ENCODE results near the gene RAPGEF4.

The RAPGEF4 gene

GRCh38 chr2:172896661-172897081, 161.0 kb downstream of the RAPGEF4 start:
- TF ChIP-seq CTCF (IDR thresholded peaks at IDR 0.05; ENCODE audit: insufficient read depth, low read length, missing control alignments): no peak
- no peak overlapping the region for H3K4me3 ChIP-seq (ENCODE audit: low read depth, low read length)
- DNase-seq (ENCODE audit: low read depth, low spot score): no peak
- ChIA-PET CTCF (interaction anchor here (2.5 to 2.6 kb wide), 2 partner anchors 31 to 35 kb away, joined by 10 to 17 read pairs; no protein-coding TSS in a partner anchor), POLR2A (no interaction called here)

- H3K4me3 ChIP-seq (ENCODE audit: low read depth, low read length): no peak overlapping the region
- TF ChIP-seq CTCF (IDR thresholded peaks at IDR 0.05; ENCODE audit: insufficient read depth, low read length, missing control alignments): no peak
- POLR2A ChIA-PET: no interaction called here
- DNase-seq (ENCODE audit: low read depth, low spot score): no peak
- CTCF ChIA-PET: interaction anchor here (0.7 to 1.3 kb wide), 2 partner anchors 29 to 94 kb away, joined by 3 read pairs; no protein-coding TSS in a partner anchor
Measured at GRCh38 chr2:172900871-172901270, 165.2 kb downstream of the RAPGEF4 start.

- ChIA-PET CTCF (interaction anchor here (1.0 to 3.4 kb wide), 4 partner anchors 19 to 70 kb away, joined by 3 to 17 read pairs (median 3); no protein-coding TSS in a partner anchor), POLR2A (no interaction called here)
- H3K4me3 ChIP-seq (ENCODE audit: low read depth, low read length): no peak overlapping the region
- DNase-seq (ENCODE audit: low read depth, low spot score): no peak
- TF ChIP-seq CTCF (IDR thresholded peaks at IDR 0.05; ENCODE audit: insufficient read depth, low read length, missing control alignments): no peak
Measured at GRCh38 chr2:172901913-172902312, 166.3 kb downstream of the RAPGEF4 start.

- H3K4me3 ChIP-seq (ENCODE audit: low read depth, low read length): no peak overlapping the region
- DNase-seq (ENCODE audit: low read depth, low spot score): no peak
- ChIA-PET CTCF (interaction anchor here (1.4 to 3.4 kb wide), 2 partner anchors 28 to 75 kb away, joined by 4 to 17 read pairs; no protein-coding TSS in a partner anchor), POLR2A (no interaction called here)
- TF ChIP-seq CTCF (IDR thresholded peaks at IDR 0.05; ENCODE audit: insufficient read depth, low read length, missing control alignments): no peak
Measured at GRCh38 chr2:172904236-172904635, 168.6 kb downstream of the RAPGEF4 start.

GRCh38 chr2:172905937-172906811, 170.5 kb downstream of the RAPGEF4 start:
- CTCF ChIA-PET: interaction anchor here (1.5 to 5.2 kb wide), 3 partner anchors 11 to 100 kb away, joined by 5 to 37 read pairs (median 7); no protein-coding TSS in a partner anchor
- POLR2A ChIA-PET: no interaction called here
- DNase-seq (ENCODE audit: low read depth, low spot score): no peak
- TF ChIP-seq CTCF (IDR thresholded peaks at IDR 0.05; ENCODE audit: insufficient read depth, low read length, missing control alignments): no peak
- H3K4me3 ChIP-seq (ENCODE audit: low read depth, low read length): no peak overlapping the region

- no peak for TF ChIP-seq CTCF (IDR thresholded peaks at IDR 0.05; ENCODE audit: insufficient read depth, low read length, missing control alignments)
- no peak for DNase-seq (ENCODE audit: low read depth, low spot score)
- CTCF ChIA-PET: interaction anchor here (0.8 to 5.2 kb wide), 3 partner anchors 13 to 24 kb away, joined by 3 to 37 read pairs (median 5); no protein-coding TSS in a partner anchor
- POLR2A ChIA-PET: no interaction called here
- no peak overlapping the region for H3K4me3 ChIP-seq (ENCODE audit: low read depth, low read length)
Measured at GRCh38 chr2:172908275-172908674, 172.6 kb downstream of the RAPGEF4 start.
